Uterus (tissue), 4 donors: ENCODE measurements around the gene WDR86. TPM values are rescaled to one million over a fixed set of nuclear protein-coding genes. Genes with fewer than 3 reads are reported as not detected.

ENCODE experiments used
- DNase-seq, 2 donors: peaks; one replicate each; pipeline ENCODE4 v3.0.0-alpha.2; 2019 to 2020
- H3K27ac ChIP-seq, 2 donors: fragments of 200-600 bp; sonication (generic); 1 replicate in 1 of 2; 2 replicates in 1 of 2; pipeline ENCODE4 v1.5.1; 2016 to 2018
- H3K27me3 ChIP-seq, 2 donors: fragments of 200-600 bp; sonication (generic); one replicate each; pipeline ENCODE4 v1.5.1; 2018 to 2019; ENCODE audit warnings: control low read depth in 1 of 2
- H3K36me3 ChIP-seq, 2 donors: fragments of 200-600 bp; sonication (generic); one replicate each; pipeline ENCODE4 v1.5.1; 2019; ENCODE audit warnings: control low read depth in 1 of 2
- H3K4me1 ChIP-seq, 2 donors: fragments of 200-600 bp; sonication (generic); one replicate each; pipeline ENCODE4 v1.5.1; 2018 to 2019; ENCODE audit warnings: control low read depth in 1 of 2
- H3K4me3 ChIP-seq, 2 donors: fragments of 200-600 bp; sonication (generic); 1 replicate in 1 of 2; 2 replicates in 1 of 2; pipeline ENCODE4 v1.5.1; 2018 to 2019; ENCODE audit warnings: mild to moderate bottlenecking in 1 of 2
- H3K9me3 ChIP-seq, 2 donors: fragments of 200-600 bp; sonication (generic); one replicate each; pipeline ENCODE4 v1.5.1; 2019; ENCODE audit warnings: control low read depth in 1 of 2
- CTCF ChIP-seq, 4 experiments: fragments of 200-600 bp in 2 of 4; fragments of 450-650 bp in 2 of 4; sonication (generic) in 2 of 4; IDR thresholded peaks; one replicate each; pipeline ENCODE4 v1.5.1; 2016 to 2019; ENCODE audit warnings: antibody characterized with exemption in 4 of 4, mild to moderate bottlenecking in 2 of 4, moderate library complexity in 1 of 4
- POLR2A ChIP-seq, 2 donors: fragments of 450-650 bp; IDR thresholded peaks; one replicate each; pipeline ENCODE4 v1.6.1; 2016; ENCODE audit warnings: antibody characterized with exemption in 2 of 2, mild to moderate bottlenecking in 1 of 2, moderate library complexity in 1 of 2
- intact Hi-C: fragments of 100-400 bp; cut with DNase I; formaldehyde crosslinking; loops from one replicate; pipeline ENCODE4 v1.15.1; 2023; ENCODE audit warnings: low total_unique reads
- total RNA-seq, 4 donors: library from RNA; depleted of rRNA in 3 of 4; stranded (reverse); fragments of >200 nt in 3 of 4; gene quantifications; one replicate each; pipeline versions ENCODE4 v1.1.0 to v1.2.4, GENCODE V29; 2014 to 2023
- donor health status: DM: yes; HTN: yes; CAD: no.

WDR86 gene
- total RNA-seq, result 100 to 1,000 TPM in 1 of 4 donors, 10 to 100 TPM in 2, 1 to 10 TPM in 1; 3.2 to 100 (median 53.4) TPM

GRCh38 chr7:151409667-151410404, at the start of gene WDR86:
Gene WDR86, minus strand, starts transcription at chr7:151410038. Its CDS starts 449 bp downstream, at chr7:151409589.
- no peak for DNase-seq
- no peaks in the 10 kb centered on the region for H3K36me3 ChIP-seq
- H3K27ac ChIP-seq, result peak within 1 kb of the TSS; percentile 70 to 74
- peak in 1 of 2 donors; percentile 56 for TF ChIP-seq POLR2A (IDR thresholded peaks at IDR 0.05)
- no peak for TF ChIP-seq CTCF (IDR thresholded peaks at IDR 0.05)
- H3K4me3 ChIP-seq, result peak within 1 kb of the TSS; percentile 34 to 44
- intact Hi-C loops, result no loop called here
- no peaks in the 10 kb centered on the region for H3K9me3 ChIP-seq
- peaks cover 0 to 4% of the 10 kb centered on the region in 2 donors for H3K27me3 ChIP-seq
- H3K4me1 ChIP-seq, result peaks cover 0 to 13% of the 10 kb centered on the region in 2 donors

DNA sequence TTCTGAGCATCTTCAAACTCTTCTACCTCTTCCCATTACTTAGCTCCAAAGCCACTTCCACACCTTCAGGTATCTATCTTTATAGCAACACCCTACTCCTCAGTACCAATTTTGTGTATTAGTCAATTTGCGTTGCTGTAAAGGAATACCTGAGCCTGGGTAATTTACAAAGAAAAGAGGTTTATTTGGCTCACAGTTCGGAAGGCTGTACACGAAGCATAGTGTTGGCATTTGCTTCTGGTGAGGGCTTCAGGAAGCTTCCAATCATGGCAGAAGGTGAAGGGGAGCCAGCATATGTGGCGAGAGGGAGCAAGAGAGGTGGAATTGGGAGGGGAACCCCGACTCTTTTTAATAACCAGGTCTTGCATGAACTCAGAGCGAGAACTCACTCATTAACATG, 47.7 kb upstream of the WDR86 start:
- Histone ChIP-seq H3K9me3 (peaks cover 0 to 2% of the 10 kb centered on the region in 2 donors), H3K27ac (no peak overlapping the region), H3K36me3 (no peaks in the 10 kb centered on the region), H3K4me3 (no peak overlapping the region), H3K4me1 (peaks cover 3 to 11% of the 10 kb centered on the region in 2 donors), H3K27me3 (no peaks in the 10 kb centered on the region)
- intact Hi-C loops, result no loop called here
- TF ChIP-seq CTCF (IDR thresholded peaks at IDR 0.05) (no peak), POLR2A (IDR thresholded peaks at IDR 0.05) (no peak)
- DNase-seq, result no peak

- no peaks in the 10 kb centered on the region for H3K36me3 ChIP-seq
- no peaks in the 10 kb centered on the region for H3K27me3 ChIP-seq
- H3K27ac ChIP-seq, result no peak overlapping the region
- TF ChIP-seq CTCF (IDR thresholded peaks at IDR 0.05) (no peak), POLR2A (IDR thresholded peaks at IDR 0.05) (no peak)
- H3K4me1 ChIP-seq, result peaks cover 3 to 11% of the 10 kb centered on the region in 2 donors
- H3K9me3 ChIP-seq, result no peaks in the 10 kb centered on the region
- DNase-seq, result no peak
- H3K4me3 ChIP-seq, result no peak overlapping the region
- intact Hi-C loops, result no loop called here
These were observed 46.9 kb upstream of the WDR86 start for GRCh38 chr7:151456782-151457181.

DNA sequence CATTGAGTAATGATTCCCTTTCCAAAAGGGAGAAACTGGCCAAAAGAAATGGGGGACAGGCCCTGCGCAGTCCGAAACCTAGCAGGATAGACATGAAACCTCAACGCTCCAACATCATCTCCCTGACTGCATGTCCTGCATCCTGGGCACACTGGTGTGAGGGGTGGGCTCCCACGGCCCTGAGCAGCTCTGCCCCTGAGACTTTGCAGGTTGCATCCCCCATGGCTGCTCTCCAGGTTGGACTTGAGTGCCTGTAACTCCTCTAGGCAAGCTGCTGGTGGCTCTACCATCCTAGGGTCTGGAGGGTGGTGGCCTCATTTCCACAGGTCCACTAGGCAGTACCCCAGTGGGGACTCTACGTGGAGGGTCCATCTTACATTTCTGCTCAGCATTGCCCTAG, 46.4 kb upstream of the WDR86 start:
- Histone ChIP-seq H3K27ac (no peak overlapping the region), H3K27me3 (no peaks in the 10 kb centered on the region), H3K9me3 (no peaks in the 10 kb centered on the region), H3K36me3 (no peaks in the 10 kb centered on the region), H3K4me1 (peaks cover 3 to 6% of the 10 kb centered on the region in 2 donors), H3K4me3 (no peak overlapping the region)
- DNase-seq, result peak in 1 of 2 donors; percentile 12
- TF ChIP-seq POLR2A (IDR thresholded peaks at IDR 0.05) (no peak), CTCF (IDR thresholded peaks at IDR 0.05) (no peak)
- intact Hi-C loops, result no loop called here

- Histone ChIP-seq H3K36me3 (no peaks in the 10 kb centered on the region), H3K4me3 (no peak overlapping the region), H3K27ac (no peak overlapping the region), H3K27me3 (no peaks in the 10 kb centered on the region), H3K9me3 (no peaks in the 10 kb centered on the region), H3K4me1 (peaks cover under 1 to 3% of the 10 kb centered on the region in 2 donors)
- no peak for TF ChIP-seq CTCF (IDR thresholded peaks at IDR 0.05)
- no peak for TF ChIP-seq POLR2A (IDR thresholded peaks at IDR 0.05)
- intact Hi-C loops, result no loop called here
- no peak for DNase-seq
These were observed 45.9 kb upstream of the WDR86 start for GRCh38 chr7:151455690-151456089.
